HL-60 (cell line): Measurements from ENCODE around the gene MYO15A.

Experiments used
- DNase-seq, 2 experiments: peaks; one replicate each; pipeline ENCODE4 v3.0.0-alpha.2; 2010 to 2020; ENCODE audit warnings: low read depth in 1 of 2, low spot score in 1 of 2
- H3K27ac ChIP-seq: fragments of 250-450 bp; sonication (Bioruptor Pico); replicated peaks from 2 replicates; pipeline ENCODE4 v1.5.1; 2020; ENCODE audit warnings: mild to moderate bottlenecking, moderate library complexity
- H3K27me3 ChIP-seq: fragments of 250-450 bp; sonication (Bioruptor Pico); 2 replicates; pipeline ENCODE4 v1.5.1; 2021; ENCODE audit warnings: mild to moderate bottlenecking, moderate library complexity; ENCODE audit not compliant: insufficient read depth, poor library complexity, severe bottlenecking
- H3K4me3 ChIP-seq: replicated peaks from 2 replicates; pipeline ENCODE4 v1.5.1; 2011; ENCODE audit warnings: mild to moderate bottlenecking, control low read depth, low read length; ENCODE audit not compliant: insufficient read depth
- GABPA ChIP-seq: IDR thresholded peaks from 2 replicates; pipeline ENCODE4 v1.6.1; 2012; ENCODE audit warnings: low read depth
- POLR2AphosphoS5 ChIP-seq: IDR thresholded peaks from 2 replicates; pipeline ENCODE4 v1.6.1; 2012; ENCODE audit warnings: low read depth
- SPI1 ChIP-seq: IDR thresholded peaks from 2 replicates; pipeline ENCODE4 v1.6.1; 2012; ENCODE audit warnings: low read depth, mild to moderate bottlenecking, borderline replicate concordance
- TF ChIP-seq, protein P1 (sequence below): IDR thresholded peaks from one replicate; pipeline ENCODE4 v1.5.1; 2011; ENCODE audit warnings: low read length, control low read depth, inconsistent platforms; ENCODE audit not compliant: insufficient read depth
- TF ChIP-seq, protein P2 (sequence below): IDR thresholded peaks from 2 replicates; pipeline ENCODE4 v1.6.1; 2012; ENCODE audit warnings: low read depth; ENCODE audit not compliant: insufficient replicate concordance

The MYO15A gene

DNA sequence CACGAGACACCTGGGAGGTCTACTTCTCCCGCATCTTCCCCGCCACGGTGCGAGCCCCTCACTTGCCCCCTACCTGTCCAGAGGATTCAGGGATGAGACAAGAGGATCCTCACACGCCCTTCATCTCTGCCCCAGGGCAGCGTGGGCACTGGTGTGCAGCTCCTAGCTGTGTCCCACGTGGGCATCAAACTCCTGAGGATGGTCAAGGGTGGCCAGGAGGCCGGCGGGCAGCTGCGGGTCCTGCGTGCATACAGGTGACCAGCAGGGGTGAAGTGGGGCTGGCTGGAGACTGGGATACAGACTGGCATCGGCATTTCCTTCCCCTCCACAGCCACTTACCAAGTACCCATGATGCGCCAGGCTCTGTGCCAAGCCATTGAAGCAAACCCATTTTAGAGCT, 46.6 kb downstream of the MYO15A start:
- Histone ChIP-seq H3K27ac (no peak overlapping the region), H3K4me3 (no peak overlapping the region), H3K27me3 (no peaks in the 10 kb centered on the region)
- TF ChIP-seq, protein P1, sequence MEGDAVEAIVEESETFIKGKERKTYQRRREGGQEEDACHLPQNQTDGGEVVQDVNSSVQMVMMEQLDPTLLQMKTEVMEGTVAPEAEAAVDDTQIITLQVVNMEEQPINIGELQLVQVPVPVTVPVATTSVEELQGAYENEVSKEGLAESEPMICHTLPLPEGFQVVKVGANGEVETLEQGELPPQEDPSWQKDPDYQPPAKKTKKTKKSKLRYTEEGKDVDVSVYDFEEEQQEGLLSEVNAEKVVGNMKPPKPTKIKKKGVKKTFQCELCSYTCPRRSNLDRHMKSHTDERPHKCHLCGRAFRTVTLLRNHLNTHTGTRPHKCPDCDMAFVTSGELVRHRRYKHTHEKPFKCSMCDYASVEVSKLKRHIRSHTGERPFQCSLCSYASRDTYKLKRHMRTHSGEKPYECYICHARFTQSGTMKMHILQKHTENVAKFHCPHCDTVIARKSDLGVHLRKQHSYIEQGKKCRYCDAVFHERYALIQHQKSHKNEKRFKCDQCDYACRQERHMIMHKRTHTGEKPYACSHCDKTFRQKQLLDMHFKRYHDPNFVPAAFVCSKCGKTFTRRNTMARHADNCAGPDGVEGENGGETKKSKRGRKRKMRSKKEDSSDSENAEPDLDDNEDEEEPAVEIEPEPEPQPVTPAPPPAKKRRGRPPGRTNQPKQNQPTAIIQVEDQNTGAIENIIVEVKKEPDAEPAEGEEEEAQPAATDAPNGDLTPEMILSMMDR, result no peak
- TF ChIP-seq, protein P2, sequence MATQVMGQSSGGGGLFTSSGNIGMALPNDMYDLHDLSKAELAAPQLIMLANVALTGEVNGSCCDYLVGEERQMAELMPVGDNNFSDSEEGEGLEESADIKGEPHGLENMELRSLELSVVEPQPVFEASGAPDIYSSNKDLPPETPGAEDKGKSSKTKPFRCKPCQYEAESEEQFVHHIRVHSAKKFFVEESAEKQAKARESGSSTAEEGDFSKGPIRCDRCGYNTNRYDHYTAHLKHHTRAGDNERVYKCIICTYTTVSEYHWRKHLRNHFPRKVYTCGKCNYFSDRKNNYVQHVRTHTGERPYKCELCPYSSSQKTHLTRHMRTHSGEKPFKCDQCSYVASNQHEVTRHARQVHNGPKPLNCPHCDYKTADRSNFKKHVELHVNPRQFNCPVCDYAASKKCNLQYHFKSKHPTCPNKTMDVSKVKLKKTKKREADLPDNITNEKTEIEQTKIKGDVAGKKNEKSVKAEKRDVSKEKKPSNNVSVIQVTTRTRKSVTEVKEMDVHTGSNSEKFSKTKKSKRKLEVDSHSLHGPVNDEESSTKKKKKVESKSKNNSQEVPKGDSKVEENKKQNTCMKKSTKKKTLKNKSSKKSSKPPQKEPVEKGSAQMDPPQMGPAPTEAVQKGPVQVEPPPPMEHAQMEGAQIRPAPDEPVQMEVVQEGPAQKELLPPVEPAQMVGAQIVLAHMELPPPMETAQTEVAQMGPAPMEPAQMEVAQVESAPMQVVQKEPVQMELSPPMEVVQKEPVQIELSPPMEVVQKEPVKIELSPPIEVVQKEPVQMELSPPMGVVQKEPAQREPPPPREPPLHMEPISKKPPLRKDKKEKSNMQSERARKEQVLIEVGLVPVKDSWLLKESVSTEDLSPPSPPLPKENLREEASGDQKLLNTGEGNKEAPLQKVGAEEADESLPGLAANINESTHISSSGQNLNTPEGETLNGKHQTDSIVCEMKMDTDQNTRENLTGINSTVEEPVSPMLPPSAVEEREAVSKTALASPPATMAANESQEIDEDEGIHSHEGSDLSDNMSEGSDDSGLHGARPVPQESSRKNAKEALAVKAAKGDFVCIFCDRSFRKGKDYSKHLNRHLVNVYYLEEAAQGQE, result no peak
- TF ChIP-seq POLR2AphosphoS5, result no peak
- TF ChIP-seq GABPA, result no peak
- no peak for TF ChIP-seq SPI1
- DNase-seq, result no peak

DNA sequence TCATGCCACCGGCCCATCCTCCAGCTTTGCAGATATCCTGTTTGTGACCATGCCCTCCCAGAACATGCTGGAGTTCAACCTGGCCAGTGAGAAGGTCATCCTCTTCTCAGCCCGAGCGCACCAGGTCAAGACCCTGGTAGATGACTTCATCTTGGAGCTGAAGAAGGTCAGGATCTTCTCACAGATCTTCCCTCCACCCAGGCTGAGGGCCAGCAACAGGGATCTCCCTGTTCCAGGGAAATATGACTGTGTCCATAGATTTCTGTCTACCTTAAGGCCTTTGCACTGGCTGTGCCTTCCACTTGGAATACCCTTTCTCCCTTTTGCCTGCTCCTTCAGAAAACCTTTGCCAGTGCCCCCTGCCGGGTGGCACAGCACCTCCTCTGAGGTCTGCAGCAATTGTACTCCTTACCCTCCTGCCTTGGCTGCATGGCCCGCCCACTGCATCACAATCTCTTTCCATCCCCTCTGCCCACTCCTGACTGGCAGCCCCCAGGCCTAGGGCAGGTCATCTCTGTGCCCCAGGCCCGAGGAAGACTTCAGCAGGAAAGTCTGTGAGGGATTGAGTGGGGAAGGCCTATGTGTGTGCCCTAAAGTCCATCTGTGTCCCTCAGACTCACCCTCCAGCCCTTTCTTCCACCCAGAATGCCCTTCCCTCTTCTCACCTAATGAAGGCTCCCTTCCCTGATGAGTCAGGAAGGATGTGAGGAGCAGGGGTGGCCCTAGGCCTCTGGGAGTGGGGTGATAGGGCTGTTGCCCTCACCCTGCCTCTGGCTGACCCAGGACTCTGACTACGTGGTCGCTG, 47.8 kb downstream of the MYO15A start:
- Histone ChIP-seq H3K4me3 (no peak overlapping the region), H3K27ac (no peak overlapping the region), H3K27me3 (no peaks in the 10 kb centered on the region)
- no peak for DNase-seq
- TF ChIP-seq, protein P2, result no peak
- TF ChIP-seq, protein P1, result no peak
- TF ChIP-seq SPI1 (no peak), POLR2AphosphoS5 (no peak), GABPA (no peak)

DNA sequence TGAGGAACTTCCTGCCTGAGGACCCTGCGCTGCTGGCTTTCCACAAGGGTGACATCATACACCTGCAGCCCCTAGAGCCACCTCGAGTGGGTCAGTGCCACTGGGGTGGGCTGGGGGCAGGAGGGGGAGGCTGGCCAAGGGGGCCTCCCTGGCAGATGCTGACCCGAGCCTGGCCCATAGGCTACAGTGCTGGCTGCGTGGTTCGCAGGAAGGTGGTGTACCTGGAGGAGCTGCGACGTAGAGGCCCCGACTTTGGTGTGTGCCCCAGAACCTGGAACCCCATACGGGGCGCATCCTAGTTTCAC, 48.4 kb downstream of the MYO15A start:
- DNase-seq, result no peak
- TF ChIP-seq GABPA (no peak), POLR2AphosphoS5 (no peak), SPI1 (no peak)
- TF ChIP-seq, protein P2, result no peak
- TF ChIP-seq, protein P1, result no peak
- H3K4me3 ChIP-seq, result no peak overlapping the region
- H3K27ac ChIP-seq, result no peak overlapping the region
- H3K27me3 ChIP-seq, result no peaks in the 10 kb centered on the region
